Omental fat pad (tissue), 4 donors: ENCODE measurements around the gene ATAD3A. TPM values are rescaled to one million over a fixed set of nuclear protein-coding genes. Genes with fewer than 3 reads are reported as not detected.
"Not testable (repeated sequence)": the region's sequence is repeated elsewhere in the genome, so short reads cannot be mapped to it uniquely, and the experiment has no call there.

ENCODE experiments used
- ATAC-seq: fragments of 150-250 bp; one replicate; pipeline ENCODE4 v1.9.1; 2016; ENCODE audit warnings: mild to moderate bottlenecking, moderate library complexity; ENCODE audit not compliant: low FRiP score
- DNase-seq: peaks from one replicate; pipeline ENCODE4 v3.0.0-alpha.2; 2019; ENCODE audit warnings: low spot score
- total RNA-seq, 4 donors: library from RNA; depleted of rRNA; stranded (reverse); fragments of >200 nt; gene quantifications; one replicate each; pipeline ENCODE4 v1.1.0, GENCODE V29; 2016
- TF ChIP-seq, protein P1 (sequence below), 3 donors: fragments of 450-650 bp; IDR thresholded peaks; one replicate each; pipeline ENCODE4 v1.5.1; 2016 to 2017; ENCODE audit warnings: antibody characterized with exemption in 3 of 3, mild to moderate bottlenecking in 3 of 3, moderate library complexity in 2 of 3

The ATAD3A gene
- total RNA-seq, 4 donors from 2014 or later: 17.3 to 38.5 (median 20.7) TPM

DNA sequence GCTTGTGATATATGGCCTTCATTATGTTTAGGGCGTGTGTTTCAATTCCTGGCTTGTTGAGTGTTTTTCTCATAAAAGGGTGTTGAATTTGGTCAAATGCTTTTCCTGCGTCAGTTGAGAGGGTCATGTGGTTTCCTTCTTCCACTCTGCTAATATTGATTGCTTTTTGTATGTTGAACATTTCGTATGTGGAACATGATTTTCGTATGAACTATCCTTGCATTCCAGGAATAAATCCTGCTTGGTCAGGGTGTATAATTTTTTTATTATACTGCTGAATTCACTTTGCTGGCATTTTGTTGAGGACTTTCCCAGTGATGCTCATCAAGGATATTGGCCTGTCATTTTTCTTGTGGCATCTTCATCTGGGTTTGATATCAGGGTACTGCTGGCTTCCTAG is 4.7 kb upstream of the ATAD3A start:
- DNase-seq: no peak
- no peak for ATAC-seq
- TF ChIP-seq, protein P1, sequence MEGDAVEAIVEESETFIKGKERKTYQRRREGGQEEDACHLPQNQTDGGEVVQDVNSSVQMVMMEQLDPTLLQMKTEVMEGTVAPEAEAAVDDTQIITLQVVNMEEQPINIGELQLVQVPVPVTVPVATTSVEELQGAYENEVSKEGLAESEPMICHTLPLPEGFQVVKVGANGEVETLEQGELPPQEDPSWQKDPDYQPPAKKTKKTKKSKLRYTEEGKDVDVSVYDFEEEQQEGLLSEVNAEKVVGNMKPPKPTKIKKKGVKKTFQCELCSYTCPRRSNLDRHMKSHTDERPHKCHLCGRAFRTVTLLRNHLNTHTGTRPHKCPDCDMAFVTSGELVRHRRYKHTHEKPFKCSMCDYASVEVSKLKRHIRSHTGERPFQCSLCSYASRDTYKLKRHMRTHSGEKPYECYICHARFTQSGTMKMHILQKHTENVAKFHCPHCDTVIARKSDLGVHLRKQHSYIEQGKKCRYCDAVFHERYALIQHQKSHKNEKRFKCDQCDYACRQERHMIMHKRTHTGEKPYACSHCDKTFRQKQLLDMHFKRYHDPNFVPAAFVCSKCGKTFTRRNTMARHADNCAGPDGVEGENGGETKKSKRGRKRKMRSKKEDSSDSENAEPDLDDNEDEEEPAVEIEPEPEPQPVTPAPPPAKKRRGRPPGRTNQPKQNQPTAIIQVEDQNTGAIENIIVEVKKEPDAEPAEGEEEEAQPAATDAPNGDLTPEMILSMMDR (IDR thresholded peaks at IDR 0.05): no peak

DNA sequence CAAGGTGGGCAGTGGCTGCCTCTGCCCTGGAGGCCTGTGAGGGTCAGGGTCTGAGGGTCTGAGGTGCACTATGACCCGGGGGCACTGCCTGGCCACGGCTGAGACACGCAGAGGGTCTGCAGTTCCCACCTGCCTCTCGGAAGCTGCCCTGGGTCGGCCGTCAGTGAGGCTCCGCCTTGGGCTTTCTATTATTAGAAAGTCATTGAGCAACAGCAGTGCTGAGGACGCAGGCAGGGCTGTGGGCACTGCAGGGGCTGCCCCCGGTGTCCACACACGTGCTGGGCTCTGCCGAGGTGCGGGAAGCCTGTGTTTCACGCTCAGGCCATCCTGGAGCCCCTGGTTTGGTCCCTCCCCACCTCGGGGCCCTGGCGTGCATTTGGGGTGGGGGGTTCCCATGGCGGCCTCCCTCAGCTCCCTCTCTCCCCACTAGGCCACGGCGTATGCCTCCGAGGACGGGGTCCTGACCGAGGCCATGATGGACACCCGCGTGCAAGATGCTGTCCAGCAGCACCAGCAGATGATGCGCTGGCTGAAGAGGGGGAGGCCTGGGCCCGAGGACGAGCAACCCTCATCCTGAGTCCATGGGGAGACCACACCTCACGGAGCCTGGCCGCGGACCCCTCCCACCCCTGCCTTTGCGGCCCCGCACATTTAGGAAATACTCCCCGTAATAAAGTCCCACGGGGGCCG is 3.0 kb upstream of the ATAD3A start:
- not testable (repeated sequence) for DNase-seq, ATAC-seq

DNA sequence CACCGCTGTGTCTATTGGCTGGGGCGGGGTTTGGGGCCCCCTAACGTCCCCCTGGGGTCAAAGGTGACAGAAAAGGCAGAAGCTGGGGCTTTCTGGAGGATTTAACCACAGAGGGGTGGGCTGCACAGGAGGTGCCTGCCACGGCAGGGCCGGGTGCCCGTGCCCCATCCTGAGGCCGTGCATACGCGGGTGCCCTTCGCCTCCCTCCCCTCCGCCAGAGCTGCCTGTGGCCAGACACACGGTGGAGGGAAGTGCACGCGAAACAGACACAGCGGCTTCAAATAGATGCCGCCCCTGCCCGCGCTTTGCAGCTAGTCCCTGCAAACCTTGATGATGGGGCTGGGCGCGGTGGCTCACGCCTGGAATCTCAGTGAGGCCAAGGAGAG is 2.5 kb upstream of the ATAD3A start:
- not testable (repeated sequence) for ATAC-seq

DNA sequence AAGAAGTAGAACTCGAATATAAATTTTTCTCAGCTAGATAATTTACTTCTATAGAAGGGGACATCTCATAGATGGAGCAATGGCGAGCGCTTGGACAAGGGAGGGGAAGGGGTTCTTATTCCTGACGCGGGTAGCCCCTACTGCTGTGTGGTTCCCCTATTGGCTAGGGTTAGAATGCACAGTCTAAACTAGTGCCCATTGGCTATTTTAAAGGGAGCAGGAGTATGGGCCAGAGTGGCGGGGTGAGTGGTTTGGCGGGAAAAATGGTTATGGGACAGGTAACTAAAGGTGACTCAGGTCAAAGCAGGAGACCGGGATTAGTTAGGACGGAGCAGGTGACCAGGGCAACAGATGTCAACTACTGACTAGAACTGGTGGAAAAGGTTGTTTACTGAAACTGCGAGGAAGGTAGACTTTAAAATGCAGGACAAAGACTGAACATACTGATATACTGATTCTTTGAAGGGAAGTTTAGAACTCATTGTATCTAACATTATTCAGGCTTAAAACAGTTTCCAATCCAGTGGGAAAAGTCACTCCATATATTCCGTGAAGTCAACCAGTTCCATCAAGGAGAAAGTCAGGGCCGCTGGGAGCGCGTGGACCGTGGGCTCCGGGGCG is 940 bp upstream of the ATAD3A start:
- TF ChIP-seq, protein P1 (IDR thresholded peaks at IDR 0.05): no peak
- no peak for DNase-seq
- ATAC-seq: no peak

More for the DNA sequence above, 2.5 kb upstream of the ATAD3A start:
- DNase-seq: not testable (repeated sequence)

DNA sequence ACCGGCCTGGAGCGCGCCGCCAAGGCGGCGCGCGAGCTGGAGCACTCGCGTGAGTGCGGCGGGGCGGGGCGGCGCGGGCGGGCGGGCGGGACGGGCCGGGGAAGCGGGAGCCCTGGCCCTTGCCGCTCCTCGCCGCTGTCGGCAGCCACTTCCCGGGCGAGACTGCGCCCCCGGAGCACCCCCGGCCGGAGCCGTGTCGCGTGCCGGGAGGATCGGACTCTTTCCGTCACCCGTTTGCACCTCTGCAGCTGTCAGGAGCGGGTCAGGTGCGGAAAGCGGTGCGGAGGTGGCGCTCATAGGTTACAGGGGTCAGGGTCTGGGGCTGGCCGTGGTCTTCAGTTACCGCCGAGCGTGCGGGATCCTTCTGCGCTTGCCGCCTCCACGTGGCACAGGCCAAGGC is 463 bp downstream of the ATAD3A start:
- DNase-seq: not testable (repeated sequence)

DNA sequence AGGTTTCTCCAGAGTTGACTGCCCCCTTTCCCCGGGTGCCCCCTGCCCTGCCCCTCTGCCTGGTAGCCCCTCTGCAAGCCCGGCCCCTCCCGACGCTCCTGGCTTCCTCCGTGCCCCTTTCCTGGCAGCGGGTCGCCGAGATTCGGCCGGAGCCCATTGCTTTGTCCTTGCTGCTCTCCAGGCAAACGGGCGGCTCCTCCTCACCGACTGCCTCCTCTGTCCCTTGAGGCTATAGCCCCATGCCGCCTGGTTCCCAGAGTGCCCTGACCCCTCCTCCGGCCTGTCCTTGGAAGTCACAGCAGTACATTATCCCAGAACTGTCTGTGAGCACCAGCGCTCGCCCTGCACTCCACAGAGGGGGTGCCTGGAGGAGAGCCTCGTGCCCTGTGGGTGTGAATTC is 1.7 kb downstream of the ATAD3A start:
- not testable (repeated sequence) for DNase-seq, ATAC-seq

More for the DNA sequence above, 463 bp downstream of the ATAD3A start:
- ATAC-seq: peak; percentile 17

DNA sequence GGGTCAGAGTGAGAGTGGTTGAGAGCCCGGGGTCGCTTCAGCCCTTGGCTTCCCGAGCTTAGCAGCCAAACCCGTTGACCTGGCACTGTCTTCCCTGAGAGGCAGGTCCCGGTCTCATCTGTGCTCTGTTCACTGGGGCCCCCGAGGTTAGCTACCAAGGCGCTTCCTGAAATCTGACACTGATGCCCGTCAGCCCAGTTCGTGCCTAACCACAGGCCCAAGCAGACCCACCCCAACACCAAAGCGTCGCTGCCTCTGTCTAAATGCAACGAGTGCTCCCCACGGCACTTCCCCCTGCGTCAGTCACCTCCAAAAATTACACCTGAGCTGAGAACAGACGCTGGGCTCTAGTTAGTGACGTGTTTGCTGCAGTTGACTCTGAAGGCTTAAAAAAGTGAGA is 2.4 kb downstream of the ATAD3A start:
- not testable (repeated sequence) for DNase-seq, ATAC-seq

DNA sequence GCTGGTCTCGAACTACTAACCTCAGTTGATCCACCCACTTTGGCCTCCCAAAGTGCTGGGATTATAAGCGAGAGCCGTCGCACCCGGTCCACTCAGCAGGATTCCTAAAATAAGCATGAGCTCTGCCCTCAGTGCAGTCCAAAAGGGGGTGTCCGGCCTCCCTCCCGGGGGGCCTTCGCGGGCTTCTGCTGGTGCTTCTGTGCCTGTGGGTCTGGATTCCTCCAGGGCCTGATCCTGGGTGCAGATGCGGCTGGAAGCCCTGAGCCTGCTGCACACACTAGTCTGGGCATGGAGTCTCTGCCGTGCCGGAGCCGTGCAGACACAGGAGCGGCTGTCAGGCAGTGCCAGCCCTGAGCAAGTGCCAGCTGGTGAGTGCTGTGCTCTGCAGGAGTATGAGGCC is 5.0 kb downstream of the ATAD3A start:
- DNase-seq, ATAC-seq: not testable (repeated sequence)

DNA sequence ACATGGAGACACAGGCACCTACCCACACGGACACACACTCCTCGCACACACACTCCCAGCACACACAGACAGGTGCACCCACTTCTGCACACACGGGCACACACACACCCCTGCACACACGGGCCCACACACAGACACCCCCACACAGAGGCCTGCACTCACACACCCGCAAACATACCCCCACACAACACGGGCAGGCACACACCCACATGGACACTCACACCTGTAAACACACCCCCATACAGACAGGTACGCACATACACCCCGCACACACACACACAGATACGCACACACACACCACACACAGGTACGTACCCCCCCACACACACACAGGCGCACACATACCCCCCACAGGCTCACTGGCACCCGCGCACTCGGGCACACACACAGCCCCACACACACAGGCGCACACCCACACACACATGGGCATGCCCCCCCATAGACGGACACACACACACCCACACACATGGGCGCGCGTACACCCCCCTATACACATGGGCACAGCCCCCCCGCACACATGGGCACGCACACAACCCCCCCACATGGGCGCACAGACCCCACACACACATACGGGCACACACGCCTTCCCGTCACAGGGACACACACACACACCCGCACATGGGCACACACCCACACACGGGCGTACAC is 6.1 kb downstream of the ATAD3A start:
- TF ChIP-seq, protein P1 (IDR thresholded peaks at IDR 0.05): no peak
- no peak for ATAC-seq
- DNase-seq: no peak

DNA sequence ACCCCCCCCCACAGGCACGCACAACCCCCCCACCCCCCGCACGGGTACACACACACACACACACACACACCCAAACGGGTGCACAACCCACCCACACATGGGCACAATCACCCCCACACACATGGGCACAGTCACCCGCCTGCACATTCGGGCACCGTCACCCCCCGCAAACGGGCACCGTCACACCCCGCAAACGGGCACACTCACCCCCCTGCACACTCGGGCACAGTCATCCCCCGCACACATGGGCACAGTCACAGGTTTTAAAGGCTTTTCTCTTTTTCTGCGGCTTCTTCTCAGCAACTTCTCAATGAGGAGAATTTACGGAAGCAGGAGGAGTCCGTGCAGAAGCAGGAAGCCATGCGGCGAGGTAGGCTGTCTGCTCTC is 6.7 kb downstream of the ATAD3A start:
- not testable (repeated sequence) for ATAC-seq

DNA sequence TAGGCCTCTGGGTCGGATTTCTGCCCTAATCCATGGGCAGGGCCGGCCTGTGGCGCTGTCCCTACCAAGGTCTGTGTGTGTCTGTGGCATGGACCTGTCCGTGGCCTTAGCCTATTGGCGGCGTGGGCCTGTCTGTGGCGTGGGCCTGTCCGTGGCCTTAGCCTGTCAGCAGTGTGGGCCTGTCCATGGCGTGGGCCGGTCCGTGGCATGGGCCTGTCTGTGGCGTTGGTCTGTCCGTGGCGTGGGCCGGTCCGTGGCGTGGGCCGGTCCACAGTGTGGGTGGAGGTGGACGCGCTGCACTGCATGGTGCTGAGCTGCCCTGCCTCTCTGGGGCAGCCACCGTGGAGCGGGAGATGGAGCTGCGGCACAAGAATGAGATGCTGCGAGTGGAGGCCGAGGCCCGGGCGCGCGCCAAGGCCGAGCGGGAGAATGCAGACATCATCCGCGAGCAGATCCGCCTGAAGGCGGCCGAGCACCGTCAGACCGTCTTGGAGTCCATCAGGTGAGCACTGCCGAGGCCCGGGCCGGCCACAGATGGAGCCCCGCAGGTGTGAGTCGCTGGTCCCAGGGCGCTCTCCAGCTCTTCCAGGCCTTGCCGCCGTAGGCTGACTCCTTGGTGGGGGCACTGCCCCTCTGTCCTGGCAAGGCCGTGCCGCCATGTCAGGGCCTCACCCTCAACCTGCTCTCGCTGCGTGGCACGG is 8.0 kb downstream of the ATAD3A start:
- not testable (repeated sequence) for DNase-seq, ATAC-seq

More for the DNA sequence above, 6.7 kb downstream of the ATAD3A start:
- DNase-seq: not testable (repeated sequence)
